Stimulated activated CD8-positive, alpha-beta memory T cell treated with anti-CD3 and anti-CD28 coated beads, Interleukin-15, amount 100 ng/mL, for 48 hours (primary cell): ENCODE data around the gene ZSWIM6.
"Not testable (repeated sequence)": the region's sequence is repeated elsewhere in the genome, so short reads cannot be mapped to it uniquely, and the experiment has no call there.

Experiments used
- DNase-seq, 2 donors: peaks; one replicate each; pipeline ENCODE4 v3.0.0-alpha.2; 2020; ENCODE audit warnings: low read depth in 2 of 2

ZSWIM6 gene

GRCh38 chr5:61407706-61408270 is 75.7 kb downstream of the ZSWIM6 start:
- no peak for DNase-seq

- peak; percentile 98 for DNase-seq
Measured at GRCh38 chr5:61408476-61409168, 76.6 kb downstream of the ZSWIM6 start.

- no peak for DNase-seq
Measured at GRCh38 chr5:61409568-61409967, 77.5 kb downstream of the ZSWIM6 start.

GRCh38 chr5:61410811-61411210 is 78.8 kb downstream of the ZSWIM6 start:
- DNase-seq: no peak

GRCh38 chr5:61412361-61412760 is 80.3 kb downstream of the ZSWIM6 start:
- no peak for DNase-seq

- DNase-seq: not testable (repeated sequence)
Measured at GRCh38 chr5:61413205-61413604, 81.1 kb downstream of the ZSWIM6 start.

GRCh38 chr5:61414806-61415205 is 82.7 kb downstream of the ZSWIM6 start:
- no peak for DNase-seq

- no peak for DNase-seq
Measured at GRCh38 chr5:61416010-61416409, 84.0 kb downstream of the ZSWIM6 start.

- DNase-seq: no peak
Measured at GRCh38 chr5:61416420-61416819, 84.4 kb downstream of the ZSWIM6 start.

GRCh38 chr5:61417340-61417739 is 85.3 kb downstream of the ZSWIM6 start:
- no peak for DNase-seq

- DNase-seq: no peak
Measured at GRCh38 chr5:61417851-61418250, 85.8 kb downstream of the ZSWIM6 start.

- DNase-seq: no peak
Measured at GRCh38 chr5:61419106-61419505, 87.0 kb downstream of the ZSWIM6 start.

GRCh38 chr5:61420016-61420415 is 88.0 kb downstream of the ZSWIM6 start:
- DNase-seq: no peak

GRCh38 chr5:61421262-61421661 is 89.2 kb downstream of the ZSWIM6 start:
- DNase-seq: not testable (repeated sequence)

- no peak for DNase-seq
Measured at GRCh38 chr5:61423487-61424145, 91.6 kb downstream of the ZSWIM6 start.

- no peak for DNase-seq
Measured at GRCh38 chr5:61425918-61426317, 93.9 kb downstream of the ZSWIM6 start.

GRCh38 chr5:61429906-61430305 is 97.8 kb downstream of the ZSWIM6 start:
- DNase-seq: no peak

- DNase-seq: no peak
Measured at GRCh38 chr5:61431923-61432620, 100.0 kb downstream of the ZSWIM6 start.

GRCh38 chr5:61435368-61435767 is 103.3 kb downstream of the ZSWIM6 start:
- DNase-seq: no peak

GRCh38 chr5:61438298-61438970 is 106.4 kb downstream of the ZSWIM6 start:
- no peak for DNase-seq

- DNase-seq: no peak
Measured at GRCh38 chr5:61440086-61440485, 108.0 kb downstream of the ZSWIM6 start.

- no peak for DNase-seq
Measured at GRCh38 chr5:61440596-61440995, 108.5 kb downstream of the ZSWIM6 start.
